GM19463 (cell line): ENCODE data around the gene OTUB2.
A peak's percentile ranks its signal among the peaks of the same experiment; 100 is the strongest.

ENCODE experiments used
- ATAC-seq: cut with Tn5 transposase; IDR thresholded peaks from one replicate; pipeline ENCODE4 v1.9.1; 2021; ENCODE audit warnings: mild to moderate bottlenecking, moderate library complexity; ENCODE audit not compliant: unreplicated experiment

OTUB2 gene

GRCh38 chr14:94026173-94026888 lies at the start of gene OTUB2:
OTUB2 (plus strand) TSS chr14:94026340; CDS start chr14:94026538, 198 bp downstream.
- ATAC-seq, result peak; percentile 99

GRCh38 chr14:93976477-93977057 lies 49.6 kb upstream of the OTUB2 start, which contains the start of gene ASB2:
ASB2 (minus strand) TSS chr14:93976570; CDS start chr14:93964539, 12,031 bp downstream.
- peak; percentile 7 for ATAC-seq

- no peak for ATAC-seq
Observed at GRCh38 chr14:93977171-93977570, 49.0 kb upstream of the OTUB2 start.

GRCh38 chr14:93977790-93978581 lies 48.2 kb upstream of the OTUB2 start:
- ATAC-seq, result peak; percentile 41

GRCh38 chr14:93978735-93979134 lies 47.4 kb upstream of the OTUB2 start:
- ATAC-seq, result no peak

- no peak for ATAC-seq
Observed at GRCh38 chr14:93980456-93981201, 45.5 kb upstream of the OTUB2 start.

- no peak for ATAC-seq
Observed at GRCh38 chr14:93981316-93982229, 44.6 kb upstream of the OTUB2 start.

GRCh38 chr14:93982230-93983007 lies 43.7 kb upstream of the OTUB2 start:
- ATAC-seq, result no peak

GRCh38 chr14:93984070-93984469 lies 42.1 kb upstream of the OTUB2 start:
- ATAC-seq, result no peak

GRCh38 chr14:93984987-93985410 lies 41.1 kb upstream of the OTUB2 start:
- no peak for ATAC-seq

- ATAC-seq, result no peak
Observed at GRCh38 chr14:93986955-93987354, 39.2 kb upstream of the OTUB2 start.

- ATAC-seq, result no peak
Observed at GRCh38 chr14:93987376-93987775, 38.8 kb upstream of the OTUB2 start.

GRCh38 chr14:93987815-93988476 lies 38.2 kb upstream of the OTUB2 start:
- ATAC-seq, result no peak

- peak; percentile 67 for ATAC-seq
Observed at GRCh38 chr14:93989939-93990338, 36.2 kb upstream of the OTUB2 start.

GRCh38 chr14:93991212-93991611 lies 34.9 kb upstream of the OTUB2 start:
- no peak for ATAC-seq

- no peak for ATAC-seq
Observed at GRCh38 chr14:93991649-93992048, 34.5 kb upstream of the OTUB2 start.

GRCh38 chr14:93993382-93993781 lies 32.8 kb upstream of the OTUB2 start:
- ATAC-seq, result no peak

- no peak for ATAC-seq
Observed at GRCh38 chr14:93994919-93995682, 31.0 kb upstream of the OTUB2 start.
